HG02571 (cell line): ENCODE measurements around the gene PTX3.

Experiments used
- ATAC-seq: cut with Tn5 transposase; IDR thresholded peaks from one replicate; pipeline ENCODE4 v1.9.1; 2021; ENCODE audit warnings: mild to moderate bottlenecking, moderate library complexity; ENCODE audit not compliant: unreplicated experiment

The PTX3 gene

GRCh38 chr3:157436583-157437291 is at the start of gene PTX3:
Gene PTX3 (plus strand): TSS chr3:157436850. CDS start chr3:157436934, 84 bp downstream.
- no peak for ATAC-seq

- no peak for ATAC-seq
Measured at GRCh38 chr3:157387708-157388435, 48.8 kb upstream of the PTX3 start.

- no peak for ATAC-seq
Measured at GRCh38 chr3:157388976-157389375, 47.7 kb upstream of the PTX3 start.

- ATAC-seq, result no peak
Measured at GRCh38 chr3:157390713-157391515, 45.7 kb upstream of the PTX3 start.

- ATAC-seq, result no peak
Measured at GRCh38 chr3:157392104-157392503, 44.5 kb upstream of the PTX3 start.

GRCh38 chr3:157393113-157393512 is 43.5 kb upstream of the PTX3 start:
- no peak for ATAC-seq

- no peak for ATAC-seq
Measured at GRCh38 chr3:157394411-157394810, 42.2 kb upstream of the PTX3 start.

GRCh38 chr3:157398598-157398997 is 38.1 kb upstream of the PTX3 start:
- ATAC-seq, result no peak

GRCh38 chr3:157404381-157404780 is 32.3 kb upstream of the PTX3 start:
- ATAC-seq, result no peak

GRCh38 chr3:157405457-157405856 is 31.2 kb upstream of the PTX3 start:
- ATAC-seq, result no peak

- no peak for ATAC-seq
Measured at GRCh38 chr3:157406394-157406793, 30.3 kb upstream of the PTX3 start.

GRCh38 chr3:157407769-157408168 is 28.9 kb upstream of the PTX3 start:
- ATAC-seq, result no peak

GRCh38 chr3:157408499-157409149 is 28.0 kb upstream of the PTX3 start:
- no peak for ATAC-seq

- ATAC-seq, result no peak
Measured at GRCh38 chr3:157409516-157409915, 27.1 kb upstream of the PTX3 start.

GRCh38 chr3:157410945-157411344 is 25.7 kb upstream of the PTX3 start:
- no peak for ATAC-seq

GRCh38 chr3:157412323-157412855 is 24.3 kb upstream of the PTX3 start:
- no peak for ATAC-seq

GRCh38 chr3:157414861-157415260 is 21.8 kb upstream of the PTX3 start:
- no peak for ATAC-seq

- ATAC-seq, result no peak
Measured at GRCh38 chr3:157416347-157417087, 20.1 kb upstream of the PTX3 start.

GRCh38 chr3:157417247-157417646 is 19.4 kb upstream of the PTX3 start:
- ATAC-seq, result no peak

GRCh38 chr3:157418104-157418503 is 18.5 kb upstream of the PTX3 start:
- no peak for ATAC-seq
